Loucy (cell line): ENCODE results near the gene LYRM2.

Source experiments
- H2AFZ ChIP-seq: fragments of 200-600 bp; sonication (generic); 2 replicates; pipeline ENCODE4 v1.6.0; 2016; ENCODE audit warnings: antibody characterized with exemption, mild to moderate bottlenecking, low read length, moderate library complexity
- H3F3A ChIP-seq: fragments of 200-600 bp; 2 replicates; pipeline ENCODE4 v1.6.0; 2016; ENCODE audit warnings: antibody characterized with exemption, low read depth, mild to moderate bottlenecking
- H3K27me3 ChIP-seq: fragments of 200-600 bp; sonication (generic); 2 replicates; pipeline ENCODE4 v1.6.1; 2014; ENCODE audit warnings: low read length, mild to moderate bottlenecking; ENCODE audit not compliant: insufficient read depth, poor library complexity, severe bottlenecking
- H3K36me3 ChIP-seq: fragments of 200-600 bp; sonication (generic); 2 replicates; pipeline ENCODE4 v1.6.1; 2016; ENCODE audit warnings: low read length; ENCODE audit not compliant: insufficient read depth
- H3K4me1 ChIP-seq: fragments of 200-600 bp; sonication (generic); 2 replicates; pipeline ENCODE4 v1.5.1; 2014; ENCODE audit warnings: low read length, mild to moderate bottlenecking; ENCODE audit not compliant: insufficient read depth, poor library complexity, severe bottlenecking
- H3K4me2 ChIP-seq: fragments of 200-600 bp; sonication (generic); 2 replicates; pipeline ENCODE4 v1.6.0; 2014; ENCODE audit warnings: antibody characterized with exemption, low read length, low read depth, mild to moderate bottlenecking; ENCODE audit not compliant: poor library complexity, severe bottlenecking
- H3K4me3 ChIP-seq: fragments of 200-600 bp; sonication (generic); 2 replicates; pipeline ENCODE4 v1.5.1; 2014; ENCODE audit warnings: low read length, mild to moderate bottlenecking, mixed read lengths; ENCODE audit not compliant: poor library complexity, severe bottlenecking
- H3K79me2 ChIP-seq: fragments of 200-600 bp; sonication (generic); 2 replicates; pipeline ENCODE4 v1.6.1; 2014; ENCODE audit warnings: low read length; ENCODE audit not compliant: insufficient read depth
- H3K9ac ChIP-seq: fragments of 200-600 bp; sonication (generic); 2 replicates; pipeline ENCODE4 v1.6.0; 2014; ENCODE audit warnings: mild to moderate bottlenecking, low read depth, low read length, moderate library complexity; ENCODE audit not compliant: poor library complexity, severe bottlenecking
- H3K9me2 ChIP-seq: fragments of 200-600 bp; sonication (generic); replicated peaks from 2 replicates; pipeline ENCODE4 v1.6.1; 2016; ENCODE audit warnings: low read depth, low read length, mixed read lengths
- H3K9me3 ChIP-seq: fragments of 200-600 bp; sonication (generic); 2 replicates; pipeline ENCODE4 v1.6.1; 2014; ENCODE audit warnings: mild to moderate bottlenecking, antibody characterized with exemption, low read length, low read depth; ENCODE audit not compliant: insufficient read depth
- H4K20me1 ChIP-seq: fragments of 200-600 bp; sonication (generic); 2 replicates; pipeline ENCODE4 v1.6.0; 2014; ENCODE audit warnings: antibody characterized with exemption, low read length, mild to moderate bottlenecking; ENCODE audit not compliant: insufficient read depth, poor library complexity, severe bottlenecking
- CTCF ChIP-seq: fragments of 200-600 bp; sonication (generic); conservative IDR thresholded peaks from 2 replicates; pipeline ENCODE4 v1.5.1; 2014; ENCODE audit warnings: mild to moderate bottlenecking, antibody characterized with exemption, low read length
- EZH2phosphoT487 ChIP-seq: fragments of 200-600 bp; IDR thresholded peaks from 2 replicates; pipeline ENCODE4 v1.6.1; 2018; ENCODE audit warnings: antibody characterized with exemption, mild to moderate bottlenecking, moderate library complexity, borderline replicate concordance

Gene LYRM2

DNA sequence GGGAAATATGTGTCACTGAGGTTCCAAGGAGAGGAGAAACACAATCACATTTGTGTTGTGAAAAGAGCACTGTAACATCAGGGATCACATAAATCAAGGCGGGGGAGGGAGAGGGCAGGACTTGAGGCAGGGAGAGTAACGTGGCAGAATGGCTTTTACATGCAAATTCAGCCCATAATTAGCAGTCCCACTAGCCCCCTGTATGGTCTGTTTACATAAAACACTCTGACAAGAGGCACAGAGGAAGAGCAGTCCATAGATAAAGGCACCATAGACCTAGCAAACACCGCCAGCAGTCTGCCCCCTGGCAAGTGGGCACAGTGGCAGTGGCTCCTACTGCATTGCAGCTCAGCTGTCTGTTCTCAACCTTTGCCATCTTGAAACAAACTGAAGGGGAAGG, 82.7 kb downstream of the LYRM2 start:
- H3K9me2 ChIP-seq, result no peaks in the 10 kb centered on the region
- no peaks in the 10 kb centered on the region for H3K4me1 ChIP-seq
- no peaks in the 10 kb centered on the region for H3K79me2 ChIP-seq
- H2AFZ ChIP-seq, result no peak overlapping the region
- no peaks in the 10 kb centered on the region for H3K27me3 ChIP-seq
- no peaks in the 10 kb centered on the region for H3F3A ChIP-seq
- H3K4me3 ChIP-seq, result no peak overlapping the region
- H3K36me3 ChIP-seq, result no peaks in the 10 kb centered on the region
- no peak overlapping the region for H3K9ac ChIP-seq
- no peaks in the 10 kb centered on the region for H4K20me1 ChIP-seq
- H3K9me3 ChIP-seq, result peaks cover 3% of the 10 kb centered on the region; the same call in 1 of the 2 replicates
- TF ChIP-seq CTCF (no peak), EZH2phosphoT487 (no peak)
- no peak overlapping the region for H3K4me2 ChIP-seq

DNA sequence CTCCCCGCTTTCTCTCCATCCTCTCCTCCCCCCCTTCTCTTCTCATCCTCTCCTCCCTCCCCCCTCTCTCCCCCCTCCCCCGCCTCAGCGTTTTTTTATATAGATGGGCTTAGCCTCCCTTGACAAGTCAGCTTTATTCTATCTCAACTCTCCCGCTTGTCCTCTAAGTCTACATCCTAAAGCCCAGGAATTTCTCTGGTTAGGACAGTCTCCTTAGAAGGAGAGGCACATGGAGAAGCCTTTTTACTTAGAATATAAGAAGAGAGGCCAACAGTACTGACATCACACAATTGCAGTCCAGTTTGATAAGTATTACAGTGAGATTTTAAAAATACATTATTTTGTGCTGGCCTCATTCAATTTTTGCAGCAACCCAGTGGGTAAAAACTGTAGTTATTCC, 83.5 kb downstream of the LYRM2 start:
- Histone ChIP-seq H3K9ac (no peak overlapping the region), H3K4me3 (no peak overlapping the region), H3F3A (no peaks in the 10 kb centered on the region), H3K36me3 (no peaks in the 10 kb centered on the region), H3K9me3 (peaks cover 3% of the 10 kb centered on the region; the same call in 1 of the 2 replicates), H2AFZ (no peak overlapping the region), H4K20me1 (no peaks in the 10 kb centered on the region), H3K27me3 (no peaks in the 10 kb centered on the region), H3K4me2 (no peak overlapping the region), H3K79me2 (no peaks in the 10 kb centered on the region), H3K4me1 (no peaks in the 10 kb centered on the region), H3K9me2 (no peaks in the 10 kb centered on the region)
- TF ChIP-seq CTCF (no peak), EZH2phosphoT487 (no peak)

DNA sequence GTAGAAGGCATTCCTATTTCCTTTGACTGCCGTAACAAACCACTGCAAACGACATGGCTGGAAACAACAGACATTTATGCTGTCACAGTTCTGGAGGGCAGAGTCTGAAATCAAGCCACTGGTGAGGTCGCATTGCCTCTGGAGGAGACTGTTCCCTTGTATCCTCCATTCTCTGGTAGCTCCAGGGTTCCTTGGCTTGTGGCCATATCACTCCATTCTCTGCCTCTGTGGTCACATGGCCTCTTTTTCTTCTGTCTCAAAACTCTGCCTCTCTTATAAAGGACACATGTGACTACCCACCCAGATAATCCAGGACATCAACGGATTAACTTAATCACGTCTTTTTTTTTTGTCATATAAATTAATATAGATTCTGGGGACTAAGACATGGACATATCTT, 84.4 kb downstream of the LYRM2 start:
- Histone ChIP-seq H3K79me2 (no peaks in the 10 kb centered on the region), H2AFZ (no peak overlapping the region), H3F3A (no peaks in the 10 kb centered on the region), H3K9me2 (no peaks in the 10 kb centered on the region), H4K20me1 (no peaks in the 10 kb centered on the region), H3K4me2 (no peak overlapping the region), H3K36me3 (no peaks in the 10 kb centered on the region), H3K4me1 (no peaks in the 10 kb centered on the region), H3K27me3 (no peaks in the 10 kb centered on the region), H3K9ac (no peak overlapping the region), H3K4me3 (no peak overlapping the region), H3K9me3 (peaks cover 3% of the 10 kb centered on the region; the same call in 1 of the 2 replicates)
- TF ChIP-seq CTCF (no peak), EZH2phosphoT487 (no peak)
